ENCODE measurements around the gene ADAMTS9. TPM values are rescaled to one million over a fixed set of nuclear protein-coding genes. Genes with fewer than 3 reads are reported as not detected.

ADAMTS9 gene
- total RNA-seq, 3 donors from 2014 or later (not counting 1 experiment from before 2014, with no cell fraction given), result not detected

DNA sequence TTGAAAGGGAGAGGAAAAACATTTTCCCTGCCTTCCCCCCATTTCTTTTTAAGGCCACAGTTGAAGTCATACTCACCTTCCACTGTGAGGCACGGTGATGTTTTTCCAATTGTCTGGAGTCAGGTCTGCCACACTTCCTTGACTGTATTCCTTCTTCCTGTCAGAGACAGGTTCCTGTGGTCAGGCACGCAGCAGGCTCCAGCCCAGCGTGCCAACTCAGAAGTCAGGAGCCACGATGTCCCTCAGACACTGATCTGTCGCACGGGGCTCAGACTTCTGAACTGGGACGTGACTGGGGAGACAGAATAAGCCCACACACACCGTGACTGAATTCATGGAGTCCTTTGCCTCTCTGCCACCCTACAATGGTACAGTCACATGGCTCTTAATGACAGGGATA lies 41.2 kb upstream of the ADAMTS9 start:
- ATAC-seq, result no peak
- H3K4me3 Mint-ChIP-seq, result no peak overlapping the region
- H3K36me3 ChIP-seq (ENCODE audit: control insufficient read depth, insufficient read depth, low read length), result no peaks in the 10 kb centered on the region
- no peaks in the 10 kb centered on the region for H3K27me3 Mint-ChIP-seq (ENCODE audit: low read depth in 2 of 2)
- no peak overlapping the region for H3K27ac ChIP-seq (ENCODE audit: low read length)
- no peak overlapping the region for H3K4me3 ChIP-seq (ENCODE audit: low read length)
- H3K27ac Mint-ChIP-seq, result no peak overlapping the region
- TF ChIP-seq, protein P1, sequence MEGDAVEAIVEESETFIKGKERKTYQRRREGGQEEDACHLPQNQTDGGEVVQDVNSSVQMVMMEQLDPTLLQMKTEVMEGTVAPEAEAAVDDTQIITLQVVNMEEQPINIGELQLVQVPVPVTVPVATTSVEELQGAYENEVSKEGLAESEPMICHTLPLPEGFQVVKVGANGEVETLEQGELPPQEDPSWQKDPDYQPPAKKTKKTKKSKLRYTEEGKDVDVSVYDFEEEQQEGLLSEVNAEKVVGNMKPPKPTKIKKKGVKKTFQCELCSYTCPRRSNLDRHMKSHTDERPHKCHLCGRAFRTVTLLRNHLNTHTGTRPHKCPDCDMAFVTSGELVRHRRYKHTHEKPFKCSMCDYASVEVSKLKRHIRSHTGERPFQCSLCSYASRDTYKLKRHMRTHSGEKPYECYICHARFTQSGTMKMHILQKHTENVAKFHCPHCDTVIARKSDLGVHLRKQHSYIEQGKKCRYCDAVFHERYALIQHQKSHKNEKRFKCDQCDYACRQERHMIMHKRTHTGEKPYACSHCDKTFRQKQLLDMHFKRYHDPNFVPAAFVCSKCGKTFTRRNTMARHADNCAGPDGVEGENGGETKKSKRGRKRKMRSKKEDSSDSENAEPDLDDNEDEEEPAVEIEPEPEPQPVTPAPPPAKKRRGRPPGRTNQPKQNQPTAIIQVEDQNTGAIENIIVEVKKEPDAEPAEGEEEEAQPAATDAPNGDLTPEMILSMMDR (IDR thresholded peaks at IDR 0.05), result no peak
- intact Hi-C loops (cut with micrococcal nuclease), result no loop called here
- peaks cover 8% of the 10 kb centered on the region in 2 donors for H3K9me3 Mint-ChIP-seq
- WGBS (ENCODE audit: insufficient coverage), result 81% methylated on average over 8 of the region's 8 CpGs
- H3K27me3 ChIP-seq (ENCODE audit: control insufficient read depth, insufficient read depth, low read length), result no peaks in the 10 kb centered on the region
- H3K36me3 Mint-ChIP-seq, result no peaks in the 10 kb centered on the region
- H3K4me1 ChIP-seq (ENCODE audit: control insufficient read depth, insufficient read depth, low read length), result no peaks in the 10 kb centered on the region
- no peaks in the 10 kb centered on the region for H3K4me1 Mint-ChIP-seq
- no peak for DNase-seq
- H3K9me3 ChIP-seq (ENCODE audit: control insufficient read depth, insufficient read depth, low read length), result no peaks in the 10 kb centered on the region

GRCh38 chr3:64728428-64728827 lies 40.6 kb upstream of the ADAMTS9 start:
- no peak for ATAC-seq
- intact Hi-C loops (cut with micrococcal nuclease), result no loop called here
- Mint-ChIP-seq H3K9me3 (peaks cover 8% of the 10 kb centered on the region in 2 donors), H3K27me3 (ENCODE audit: low read depth in 2 of 2) (no peaks in the 10 kb centered on the region), H3K4me1 (no peaks in the 10 kb centered on the region), H3K27ac (no peak overlapping the region), H3K36me3 (no peaks in the 10 kb centered on the region), H3K4me3 (no peak overlapping the region)
- TF ChIP-seq, protein P1 (IDR thresholded peaks at IDR 0.05), result no peak
- no peaks in the 10 kb centered on the region for H3K27me3 ChIP-seq (ENCODE audit: control insufficient read depth, insufficient read depth, low read length)
- H3K4me3 ChIP-seq (ENCODE audit: low read length), result no peak overlapping the region
- no peaks in the 10 kb centered on the region for H3K36me3 ChIP-seq (ENCODE audit: control insufficient read depth, insufficient read depth, low read length)
- H3K9me3 ChIP-seq (ENCODE audit: control insufficient read depth, insufficient read depth, low read length), result no peaks in the 10 kb centered on the region
- no peaks in the 10 kb centered on the region for H3K4me1 ChIP-seq (ENCODE audit: control insufficient read depth, insufficient read depth, low read length)
- H3K27ac ChIP-seq (ENCODE audit: low read length), result no peak overlapping the region
- 64% methylated on average over 4 of the region's 4 CpGs for WGBS (ENCODE audit: insufficient coverage)
- DNase-seq, result no peak

- ATAC-seq (no peak), DNase-seq (no peak)
- Histone ChIP-seq H3K4me1 (ENCODE audit: control insufficient read depth, insufficient read depth, low read length) (no peaks in the 10 kb centered on the region), H3K27ac (ENCODE audit: low read length) (no peak overlapping the region), H3K9me3 (ENCODE audit: control insufficient read depth, insufficient read depth, low read length) (no peaks in the 10 kb centered on the region), H3K36me3 (ENCODE audit: control insufficient read depth, insufficient read depth, low read length) (no peaks in the 10 kb centered on the region), H3K4me3 (ENCODE audit: low read length) (no peak overlapping the region), H3K27me3 (ENCODE audit: control insufficient read depth, insufficient read depth, low read length) (no peaks in the 10 kb centered on the region)
- H3K27me3 Mint-ChIP-seq (ENCODE audit: low read depth in 2 of 2), result no peaks in the 10 kb centered on the region
- H3K9me3 Mint-ChIP-seq, result peaks cover 6 to 7% of the 10 kb centered on the region in 2 donors
- H3K27ac Mint-ChIP-seq, result no peak overlapping the region
- no peaks in the 10 kb centered on the region for H3K4me1 Mint-ChIP-seq
- H3K4me3 Mint-ChIP-seq, result no peak overlapping the region
- TF ChIP-seq, protein P1 (IDR thresholded peaks at IDR 0.05), result no peak
- H3K36me3 Mint-ChIP-seq, result no peaks in the 10 kb centered on the region
- intact Hi-C loops (cut with micrococcal nuclease), result no loop called here
- 44% methylated on average over 2 of the region's 3 CpGs for WGBS (ENCODE audit: insufficient coverage)
Observed at GRCh38 chr3:64726414-64727090, 38.8 kb upstream of the ADAMTS9 start.

DNA sequence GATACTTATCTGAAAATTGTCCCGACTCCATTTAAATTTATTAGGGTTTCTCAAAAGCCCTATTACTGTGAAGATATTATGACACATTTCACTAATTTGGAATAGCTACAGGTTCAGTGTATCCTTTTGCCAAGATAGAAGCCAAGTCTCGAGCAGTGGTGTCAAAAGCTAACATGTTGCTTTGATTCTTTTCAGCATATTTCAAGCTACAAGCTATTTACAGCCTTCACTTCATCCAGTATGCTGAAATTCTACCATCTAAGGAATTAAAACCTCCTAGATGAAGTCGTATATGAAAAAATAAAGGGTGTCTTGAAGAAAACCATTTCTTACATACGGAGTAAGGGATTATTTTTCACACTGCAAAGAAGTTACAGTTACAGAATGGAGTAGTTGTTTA lies 31.2 kb upstream of the ADAMTS9 start:
- WGBS (ENCODE audit: insufficient coverage), result 88% methylated on average over 2 of the region's 4 CpGs
- Histone ChIP-seq H3K27me3 (ENCODE audit: control insufficient read depth, insufficient read depth, low read length) (no peaks in the 10 kb centered on the region), H3K36me3 (ENCODE audit: control insufficient read depth, insufficient read depth, low read length) (no peaks in the 10 kb centered on the region), H3K4me3 (ENCODE audit: low read length) (no peak overlapping the region), H3K9me3 (ENCODE audit: control insufficient read depth, insufficient read depth, low read length) (no peaks in the 10 kb centered on the region), H3K27ac (ENCODE audit: low read length) (no peak overlapping the region), H3K4me1 (ENCODE audit: control insufficient read depth, insufficient read depth, low read length) (no peaks in the 10 kb centered on the region)
- DNase-seq (no peak), ATAC-seq (no peak)
- Mint-ChIP-seq H3K4me1 (no peaks in the 10 kb centered on the region), H3K9me3 (peaks cover 3 to 5% of the 10 kb centered on the region in 2 donors), H3K36me3 (no peaks in the 10 kb centered on the region), H3K27ac (no peak overlapping the region), H3K4me3 (no peak overlapping the region), H3K27me3 (ENCODE audit: low read depth in 2 of 2) (no peaks in the 10 kb centered on the region)
- intact Hi-C loops (cut with micrococcal nuclease), result no loop called here
- TF ChIP-seq, protein P1 (IDR thresholded peaks at IDR 0.05), result no peak
